ENCODE results near the gene KLF4.

Gene KLF4

DNA sequence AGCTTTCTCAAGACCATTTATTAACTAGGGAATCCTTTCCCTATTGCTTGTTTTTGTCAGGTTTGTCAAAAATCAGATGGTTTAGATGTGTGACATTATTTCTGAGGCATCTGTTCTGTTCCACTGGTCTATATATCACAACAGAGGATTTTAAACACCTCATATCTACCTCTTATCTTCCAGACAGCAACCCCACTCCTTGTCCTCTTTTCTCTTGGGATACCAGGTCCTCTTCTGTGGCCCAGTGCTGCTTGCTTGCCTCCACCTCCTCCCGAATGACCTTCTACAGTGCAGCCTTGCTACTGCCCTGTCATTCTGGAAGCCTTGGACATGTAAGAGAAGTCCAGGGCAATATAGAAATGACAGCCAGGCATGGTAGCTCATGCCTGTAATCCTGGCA lies 30.6 kb upstream of the KLF4 start:
- no peak for ATAC-seq
- TF ChIP-seq ESRRG (CRISPR knock-in tag; IDR thresholded peaks at IDR 0.05) (no peak), OSR1 (CRISPR knock-in tag; IDR thresholded peaks at IDR 0.05) (no peak), ZC3H10 (CRISPR knock-in tag; IDR thresholded peaks at IDR 0.05) (no peak), CSDC2 (CRISPR knock-in tag; IDR thresholded peaks at IDR 0.05) (no peak)
- TF ChIP-seq, protein P1, sequence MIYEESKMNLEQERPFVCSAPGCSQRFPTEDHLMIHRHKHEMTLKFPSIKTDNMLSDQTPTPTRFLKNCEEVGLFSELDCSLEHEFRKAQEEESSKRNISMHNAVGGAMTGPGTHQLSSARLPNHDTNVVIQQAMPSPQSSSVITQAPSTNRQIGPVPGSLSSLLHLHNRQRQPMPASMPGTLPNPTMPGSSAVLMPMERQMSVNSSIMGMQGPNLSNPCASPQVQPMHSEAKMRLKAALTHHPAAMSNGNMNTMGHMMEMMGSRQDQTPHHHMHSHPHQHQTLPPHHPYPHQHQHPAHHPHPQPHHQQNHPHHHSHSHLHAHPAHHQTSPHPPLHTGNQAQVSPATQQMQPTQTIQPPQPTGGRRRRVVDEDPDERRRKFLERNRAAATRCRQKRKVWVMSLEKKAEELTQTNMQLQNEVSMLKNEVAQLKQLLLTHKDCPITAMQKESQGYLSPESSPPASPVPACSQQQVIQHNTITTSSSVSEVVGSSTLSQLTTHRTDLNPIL (CRISPR knock-in tag; IDR thresholded peaks at IDR 0.05; ENCODE audit: low read depth), result no peak

DNA sequence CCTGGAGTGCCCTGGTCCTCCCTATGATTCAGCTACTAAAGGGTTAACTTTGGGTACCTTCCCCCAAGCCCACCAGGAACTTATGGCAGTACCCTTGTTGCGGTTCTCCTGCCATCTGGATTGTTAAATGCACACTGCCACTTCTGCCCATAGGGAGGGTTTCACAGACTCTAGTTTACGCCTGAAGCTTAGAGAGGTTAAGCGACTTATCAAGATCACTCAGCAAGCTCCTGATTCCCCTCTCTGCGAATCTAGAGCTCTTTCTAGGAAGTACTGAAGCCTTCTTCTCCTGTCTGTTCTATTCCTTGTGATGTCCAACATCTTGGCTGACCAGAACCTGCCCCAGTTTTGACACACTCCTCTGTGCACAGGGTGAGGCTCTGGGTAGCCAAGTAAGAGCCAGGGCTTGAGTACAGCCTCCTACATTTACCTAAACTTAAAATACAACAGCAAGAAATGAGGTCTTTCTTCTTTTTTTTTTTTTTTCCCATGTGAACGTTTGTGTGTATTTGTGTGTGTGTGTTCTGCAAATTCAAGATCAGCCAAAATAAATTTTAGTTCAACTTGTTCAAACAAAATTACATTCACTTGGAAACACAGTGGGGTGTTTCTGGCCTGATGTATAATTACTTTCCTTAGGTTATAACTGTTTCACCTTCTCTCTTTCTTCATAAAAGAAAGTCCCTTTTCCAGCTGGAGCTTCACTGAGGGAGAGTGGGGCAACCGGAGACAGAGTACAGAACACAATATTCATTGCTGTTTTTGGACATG lies 28.7 kb upstream of the KLF4 start:
- TF ChIP-seq ISL1 (CRISPR knock-in tag; IDR thresholded peaks at IDR 0.05), result no peak
- TF ChIP-seq ESRRG (CRISPR knock-in tag; IDR thresholded peaks at IDR 0.05), result no peak
- TF ChIP-seq GLIS3 (CRISPR knock-in tag; IDR thresholded peaks at IDR 0.05), result no peak
- no peak for TF ChIP-seq OSR1 (CRISPR knock-in tag; IDR thresholded peaks at IDR 0.05)
- TF ChIP-seq POU6F1 (CRISPR knock-in tag; IDR thresholded peaks at IDR 0.05; ENCODE audit: borderline replicate concordance, low read depth), result no peak
- no peak for TF ChIP-seq TSHZ2 (CRISPR knock-in tag; IDR thresholded peaks at IDR 0.05)
- no peak for TF ChIP-seq TOX (CRISPR knock-in tag; IDR thresholded peaks at IDR 0.05; ENCODE audit: borderline replicate concordance)
- TF ChIP-seq, protein P2, sequence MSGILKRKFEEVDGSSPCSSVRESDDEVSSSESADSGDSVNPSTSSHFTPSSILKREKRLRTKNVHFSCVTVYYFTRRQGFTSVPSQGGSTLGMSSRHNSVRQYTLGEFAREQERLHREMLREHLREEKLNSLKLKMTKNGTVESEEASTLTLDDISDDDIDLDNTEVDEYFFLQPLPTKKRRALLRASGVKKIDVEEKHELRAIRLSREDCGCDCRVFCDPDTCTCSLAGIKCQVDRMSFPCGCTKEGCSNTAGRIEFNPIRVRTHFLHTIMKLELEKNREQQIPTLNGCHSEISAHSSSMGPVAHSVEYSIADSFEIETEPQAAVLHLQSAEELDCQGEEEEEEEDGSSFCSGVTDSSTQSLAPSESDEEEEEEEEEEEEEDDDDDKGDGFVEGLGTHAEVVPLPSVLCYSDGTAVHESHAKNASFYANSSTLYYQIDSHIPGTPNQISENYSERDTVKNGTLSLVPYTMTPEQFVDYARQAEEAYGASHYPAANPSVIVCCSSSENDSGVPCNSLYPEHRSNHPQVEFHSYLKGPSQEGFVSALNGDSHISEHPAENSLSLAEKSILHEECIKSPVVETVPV (CRISPR knock-in tag; IDR thresholded peaks at IDR 0.05), result no peak
- no peak for TF ChIP-seq BACH2 (CRISPR knock-in tag; IDR thresholded peaks at IDR 0.05; ENCODE audit: borderline replicate concordance)
- TF ChIP-seq, protein P1 (CRISPR knock-in tag; IDR thresholded peaks at IDR 0.05; ENCODE audit: low read depth), result no peak
- no peak for TF ChIP-seq PPARA (CRISPR knock-in tag; IDR thresholded peaks at IDR 0.05; ENCODE audit: borderline replicate concordance)
- TF ChIP-seq CSDC2 (CRISPR knock-in tag; IDR thresholded peaks at IDR 0.05), result no peak
- no peak for TF ChIP-seq SNAI2 (CRISPR knock-in tag; IDR thresholded peaks at IDR 0.05)
- TF ChIP-seq TCF4 (CRISPR knock-in tag; IDR thresholded peaks at IDR 0.05; ENCODE audit: borderline replicate concordance), result no peak
- TF ChIP-seq RARB (CRISPR knock-in tag; IDR thresholded peaks at IDR 0.05), result no peak
- no peak for TF ChIP-seq ZNF70 (CRISPR knock-in tag; IDR thresholded peaks at IDR 0.05)
- no peak for TF ChIP-seq ZFP3 (CRISPR knock-in tag; IDR thresholded peaks at IDR 0.05)
- no peak for TF ChIP-seq ZFP30 (CRISPR knock-in tag; IDR thresholded peaks at IDR 0.05)
- TF ChIP-seq ZNF565 (CRISPR knock-in tag; conservative IDR thresholded peaks at IDR 0.05; ENCODE audit: low read depth), result no peak
- ATAC-seq, result no peak

- TF ChIP-seq TOX (CRISPR knock-in tag; IDR thresholded peaks at IDR 0.05; ENCODE audit: borderline replicate concordance) (no peak), ISL1 (CRISPR knock-in tag; IDR thresholded peaks at IDR 0.05) (no peak)
- no peak for ATAC-seq
Measured at GRCh38 chr9:107513464-107514100, 24.0 kb upstream of the KLF4 start.

All from SK-N-SH treated with all-trans-retinoic acid at 6 μM for 48 hours (cell line).